ENCODE data around the gene RPTOR. TPM values are rescaled to one million over a fixed set of nuclear protein-coding genes. Genes with fewer than 3 reads are reported as not detected.

RPTOR gene
- polyA plus RNA-seq, 12 donors, result 16.0 to 34.1 (median 21.6) TPM; not detected in 1

- DNase-seq, result no peak
Observed at GRCh38 chr17:80585890-80586845, 41.5 kb downstream of the RPTOR start.

DNA sequence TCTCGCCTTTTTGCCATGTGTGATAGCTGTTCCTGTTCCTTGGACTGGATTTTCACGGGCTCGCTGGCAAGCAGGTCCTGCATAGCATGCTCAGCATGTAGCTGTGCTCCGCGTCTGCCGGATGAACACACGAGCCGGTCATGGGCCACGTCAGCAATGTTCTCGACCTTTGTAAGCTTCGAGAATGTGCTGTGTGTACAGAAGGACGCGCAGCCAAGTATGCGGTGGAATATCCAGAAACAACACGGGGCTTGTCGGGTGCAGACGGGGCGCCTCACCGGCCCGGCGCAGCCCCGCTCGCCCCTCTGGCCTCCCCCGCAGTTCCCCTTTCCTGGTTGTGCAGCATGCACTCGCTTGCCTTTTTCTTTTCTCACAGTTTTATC lies 42.2 kb downstream of the RPTOR start:
- DNase-seq, result no peak

DNA sequence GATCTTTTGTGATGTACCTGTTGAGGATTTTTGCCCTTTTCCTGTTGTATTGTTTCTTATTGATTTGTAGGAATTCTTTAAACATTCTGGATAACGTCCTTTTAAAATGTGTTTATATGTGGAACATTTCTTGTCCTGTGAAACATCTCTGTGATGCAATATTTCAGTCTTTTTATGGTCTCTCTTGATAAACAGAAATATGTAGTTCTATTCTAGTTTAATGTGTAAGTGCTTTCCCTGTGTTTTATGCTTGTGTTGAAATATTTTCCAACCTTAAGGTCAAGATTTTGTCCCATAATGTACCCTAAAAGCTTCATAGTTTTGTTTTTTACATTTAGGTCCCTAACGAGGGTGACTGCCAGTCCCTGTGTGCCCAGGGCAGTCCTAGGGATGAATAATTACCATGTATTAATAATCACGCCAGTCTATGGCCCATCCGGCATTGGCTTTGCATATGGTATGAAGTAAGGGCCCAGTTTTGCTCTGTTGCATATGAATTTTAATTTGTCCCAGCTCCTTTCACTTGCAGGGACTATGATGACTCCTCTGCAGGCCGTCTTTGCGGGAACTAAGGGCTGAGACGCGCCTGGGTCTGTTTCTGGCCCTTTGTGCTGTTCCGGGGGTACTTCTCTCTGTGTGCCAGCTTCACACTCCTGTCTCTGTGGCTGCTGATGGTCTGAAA lies 44.2 kb downstream of the RPTOR start:
- DNase-seq, result no peak

DNA sequence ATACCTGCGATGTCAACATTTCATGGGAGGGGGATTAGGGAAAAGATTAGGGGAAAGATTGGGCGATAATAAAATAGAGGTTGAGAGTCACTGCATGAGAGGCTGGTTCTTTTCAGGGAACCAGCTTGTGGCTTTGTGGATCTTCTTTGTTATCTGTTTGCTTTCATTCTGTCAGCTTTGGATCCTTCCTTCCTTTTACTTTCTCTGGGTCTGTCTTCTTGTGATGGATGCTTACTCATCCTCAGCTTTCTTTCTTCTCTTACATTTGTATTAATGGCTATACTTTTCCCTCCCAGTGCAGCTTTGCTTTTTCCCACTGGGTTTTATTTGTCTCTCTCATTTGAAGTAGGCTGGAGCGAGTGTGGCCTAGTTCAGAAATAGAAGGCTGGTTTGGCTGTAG lies 47.1 kb downstream of the RPTOR start:
- no peak for DNase-seq

GRCh38 chr17:80592243-80592642 lies 47.6 kb downstream of the RPTOR start:
- no peak for DNase-seq

DNA sequence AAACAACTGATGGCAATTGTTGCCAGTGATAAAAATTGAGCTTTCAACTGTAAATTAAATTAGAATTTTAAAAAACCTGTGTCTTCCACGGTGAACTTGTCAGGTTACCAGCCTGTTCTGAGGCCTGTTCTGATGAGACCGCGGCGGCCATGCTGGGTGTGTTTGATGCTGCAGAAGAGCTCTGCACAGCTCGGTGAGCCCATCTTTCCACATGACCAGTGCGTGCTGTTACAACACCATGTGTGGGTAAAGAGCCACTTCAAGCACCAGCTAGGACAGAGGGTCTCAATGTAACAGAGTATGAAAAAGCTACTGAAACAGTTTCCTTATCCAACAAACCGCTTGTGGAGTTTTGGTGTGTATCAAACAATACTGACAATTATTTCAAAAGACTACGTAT lies 48.5 kb downstream of the RPTOR start:
- no peak for DNase-seq

- DNase-seq, result no peak
Observed at GRCh38 chr17:80594431-80595269, 50.0 kb downstream of the RPTOR start.

DNA sequence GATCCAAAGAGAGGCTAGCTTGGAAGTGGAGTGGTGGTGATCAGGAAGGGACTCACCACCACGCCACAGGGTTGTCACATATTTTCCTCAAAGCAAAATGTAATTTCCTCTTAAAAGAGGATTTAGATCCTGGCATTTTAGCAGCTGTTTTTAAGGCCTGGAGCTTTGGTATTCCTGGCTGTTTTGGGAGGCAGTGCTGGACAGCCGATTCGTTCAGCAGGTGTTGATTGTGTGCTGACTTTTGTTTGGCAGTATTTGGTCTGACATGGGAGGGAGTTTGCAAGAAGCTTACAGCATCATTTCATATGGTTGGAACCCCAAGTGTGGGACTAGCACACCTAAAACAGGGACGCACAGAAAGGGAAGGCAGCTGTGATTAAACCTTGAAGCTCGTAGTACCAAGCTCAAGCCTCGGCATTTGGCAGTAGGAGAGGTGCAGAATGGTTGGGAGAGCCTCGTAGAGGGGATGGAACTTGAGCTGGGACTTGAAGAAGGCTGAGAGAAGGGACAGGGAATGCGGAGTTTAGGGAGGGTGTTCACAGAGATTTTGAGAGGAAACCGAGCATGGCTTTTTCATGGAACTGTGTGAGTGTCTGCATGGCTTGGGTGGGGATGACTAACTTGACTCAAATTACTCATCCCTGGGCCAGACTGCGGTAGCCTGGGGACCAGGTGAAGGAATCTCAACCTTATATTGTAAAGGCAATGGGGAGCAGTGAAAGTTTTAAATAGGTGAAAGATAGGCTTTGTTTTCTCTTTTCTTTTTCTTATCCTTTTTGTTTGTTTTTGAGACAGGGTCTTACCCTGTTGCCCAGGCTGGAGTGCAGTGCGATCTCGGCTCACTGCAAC lies 52.3 kb downstream of the RPTOR start:
- DNase-seq, result no peak

- DNase-seq, result no peak
Observed at GRCh38 chr17:80598813-80599545, 54.3 kb downstream of the RPTOR start.

GRCh38 chr17:80599546-80600305 lies 55.1 kb downstream of the RPTOR start:
- peak; percentile 32 for DNase-seq

- DNase-seq, result no peak
Observed at GRCh38 chr17:80601146-80601545, 56.5 kb downstream of the RPTOR start.

DNA sequence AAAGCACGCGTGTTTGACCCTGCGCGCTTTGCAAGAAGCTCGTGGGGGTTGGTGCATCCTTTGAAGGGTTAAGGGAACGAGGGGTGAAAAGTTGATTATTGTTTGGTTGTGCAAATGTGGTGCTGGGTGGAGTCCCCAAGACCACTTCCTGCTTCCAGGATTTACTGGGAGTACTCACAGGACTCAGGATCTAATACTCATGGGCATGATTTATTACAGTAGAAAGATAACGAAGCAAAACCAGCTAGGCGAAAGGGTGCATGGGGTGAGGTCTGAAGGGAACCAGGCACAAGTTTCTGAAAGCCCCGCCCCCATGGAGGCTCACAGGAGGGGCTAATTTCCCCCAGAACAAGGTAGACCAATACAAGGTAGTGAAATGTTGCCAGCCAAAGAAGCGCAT lies 58.8 kb downstream of the RPTOR start:
- DNase-seq, result no peak

GRCh38 chr17:80604009-80604669 lies 59.5 kb downstream of the RPTOR start:
- no peak for DNase-seq

DNA sequence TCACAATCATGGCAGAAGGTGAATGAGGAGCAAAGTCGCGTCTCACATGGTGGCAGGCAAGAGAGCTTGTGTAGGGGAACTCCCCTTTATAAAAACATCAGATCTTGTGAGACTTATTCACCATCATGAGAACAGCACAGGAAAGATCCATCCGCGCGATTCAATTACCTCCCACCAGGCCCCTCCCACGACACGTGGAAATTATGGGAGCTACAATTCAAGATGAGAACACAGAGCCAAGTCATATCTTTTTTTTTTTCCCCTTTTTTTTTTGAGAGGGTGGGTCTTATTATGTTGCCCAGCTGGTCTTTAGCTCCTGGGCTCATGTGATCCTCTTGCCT lies 60.0 kb downstream of the RPTOR start:
- DNase-seq, result no peak

- no peak for DNase-seq
Observed at GRCh38 chr17:80605326-80606066, 60.9 kb downstream of the RPTOR start.

DNA sequence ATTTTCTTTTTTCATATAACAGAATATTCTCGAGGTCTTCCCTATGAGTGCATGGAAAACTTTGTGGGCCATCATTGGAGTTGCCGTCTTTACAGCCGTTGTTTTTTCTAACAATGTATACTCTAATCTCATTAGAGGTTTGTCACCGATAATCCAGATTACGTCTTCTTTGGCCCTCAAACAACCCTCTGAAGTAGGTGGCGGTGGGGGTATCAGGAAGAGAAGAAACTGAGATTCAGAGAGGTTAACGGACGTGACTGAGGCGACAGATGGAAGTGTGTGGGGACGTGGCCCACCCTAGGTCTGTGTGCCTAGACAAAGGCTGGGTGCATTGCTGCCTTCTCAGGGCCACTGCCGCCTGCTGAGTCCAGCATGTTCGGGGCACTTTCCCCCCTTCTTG lies 63.7 kb downstream of the RPTOR start:
- DNase-seq, result no peak

DNA sequence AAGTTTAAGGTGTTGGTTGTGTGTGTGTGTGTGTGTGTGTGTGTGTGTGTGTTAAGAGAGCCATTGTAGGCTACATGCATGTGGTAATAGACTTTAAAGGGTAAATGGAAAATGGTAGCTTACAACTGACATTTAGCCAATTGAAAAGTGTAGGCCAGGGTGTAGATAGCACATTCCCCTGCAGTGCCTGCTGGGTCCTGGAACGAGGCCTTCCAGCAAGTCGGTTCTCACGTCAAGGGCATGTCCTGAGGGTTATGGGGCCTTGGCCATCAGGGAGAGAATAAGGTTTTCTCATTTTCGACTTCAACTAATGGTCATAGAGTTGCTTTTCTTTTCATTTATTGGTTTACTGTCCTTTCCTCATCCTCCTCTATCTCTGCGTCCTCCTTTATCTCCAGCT lies 65.1 kb downstream of the RPTOR start:
- no peak for DNase-seq

GRCh38 chr17:80611816-80612215 lies 67.2 kb downstream of the RPTOR start:
- DNase-seq, result no peak

All from muscle of arm (tissue), 12 donors.